ENCODE results near the gene PCDHGB3.

PCDHGB3 gene

DNA sequence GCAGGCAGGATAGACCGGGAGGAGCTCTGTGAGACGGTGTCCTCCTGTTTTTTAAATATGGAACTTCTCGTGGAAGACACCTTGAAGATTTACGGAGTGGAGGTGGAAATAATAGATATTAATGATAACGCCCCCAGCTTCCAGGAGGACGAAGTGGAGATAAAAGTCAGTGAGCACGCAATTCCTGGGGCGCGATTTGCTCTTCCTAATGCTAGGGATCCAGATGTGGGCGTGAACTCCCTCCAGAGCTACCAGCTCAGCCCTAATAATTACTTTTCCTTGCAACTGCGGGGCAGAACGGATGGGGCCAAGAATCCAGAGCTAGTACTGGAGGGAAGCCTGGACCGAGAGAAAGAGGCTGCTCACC lies 51.4 kb downstream of the PCDHGB3 start:
- DNase-seq, result no peak
